Measurements from ENCODE around the gene KDM3B. TPM values are rescaled to one million over a fixed set of nuclear protein-coding genes. Genes with fewer than 3 reads are reported as not detected.

The KDM3B gene
- total and polyA plus RNA-seq, 2 of the 8 experiments (the other 6 are each of a cell fraction or from before 2014, with no cell fraction given), result 27.1 to 78.1 TPM

DNA sequence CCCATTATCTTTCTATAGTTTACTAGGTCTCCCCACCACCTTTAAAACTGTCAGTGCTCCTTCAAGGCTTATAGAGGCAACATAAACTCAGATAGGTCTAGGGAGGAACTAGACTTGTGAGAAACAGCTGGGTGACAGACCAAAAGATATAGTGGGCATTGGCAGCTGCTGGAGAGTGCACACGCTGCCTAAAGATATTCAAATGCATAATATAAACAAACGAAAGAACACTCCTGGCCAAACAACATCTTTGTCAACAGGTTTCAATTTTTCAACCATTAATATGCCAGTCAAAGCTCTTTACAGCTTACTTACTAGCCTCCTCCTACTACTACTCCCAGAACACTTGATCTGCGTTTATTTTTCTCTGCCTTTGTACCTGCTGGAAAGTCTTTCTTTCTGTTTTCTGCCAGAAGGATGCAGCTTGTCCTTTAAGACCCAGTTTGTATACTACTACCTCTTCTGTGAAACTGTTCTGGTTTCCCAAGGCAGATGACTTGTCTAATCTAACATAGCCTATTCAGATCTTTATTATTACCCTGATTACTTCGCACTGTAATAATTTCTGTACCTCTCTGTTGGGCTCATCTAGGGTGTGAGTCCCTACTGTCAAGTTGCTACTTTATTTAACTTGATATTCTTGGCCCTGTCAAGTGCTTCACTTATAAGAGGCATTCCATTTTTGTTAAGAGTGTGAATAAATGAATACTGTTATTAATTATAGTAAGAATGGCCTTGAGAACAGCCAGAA lies 14.3 kb downstream of the KDM3B start:
- Histone ChIP-seq H4K5ac (ENCODE audit: insufficient read length, low read depth, low read length) (no peak overlapping the region), H4K8ac (ENCODE audit: extremely low read depth, insufficient read depth, low read length) (no peak overlapping the region), H3K36me3 (ENCODE audit: control insufficient read depth in 2 of 4, insufficient read depth in 4 of 4, low read length in 3 of 4) (no peaks in the 10 kb centered on the region), H3K9me3 (ENCODE audit: insufficient read depth in 2 of 2, low read depth in 1 of 2, low read length in 1 of 2) (no peaks in the 10 kb centered on the region), H3K79me2 (ENCODE audit: control insufficient read depth in 1 of 2, insufficient read depth in 2 of 2, low read length in 2 of 2) (peaks cover 9 to 87% of the 10 kb centered on the region in 2 experiments), H3K4me3 (ENCODE audit: extremely low read depth in 1 of 4, insufficient read depth in 2 of 4, low read depth in 3 of 4, low read length in 4 of 4) (no peak overlapping the region), H2BK120ac (replicated peaks; ENCODE audit: low read depth, low read length) (no peak overlapping the region), H3K27ac (ENCODE audit: low read depth, low read length) (no peak overlapping the region), H3K23ac (ENCODE audit: insufficient read length) (no peak overlapping the region), H2AFZ (ENCODE audit: low read length) (no peak overlapping the region), H4K20me1 (replicated peaks in 1 of 2; ENCODE audit: control insufficient read depth in 1 of 2, insufficient read depth in 2 of 2, low read length in 2 of 2) (peaks cover 0 to 7% of the 10 kb centered on the region in 2 experiments), H3K4me1 (replicated peaks in 1 of 4; ENCODE audit: control insufficient read depth in 3 of 4, insufficient read depth in 4 of 4, low read length in 3 of 4) (no peaks in the 10 kb centered on the region), H2AK5ac (ENCODE audit: low read depth, low read length) (no peak overlapping the region), H3K23me2 (ENCODE audit: low read depth, low read length) (no peaks in the 10 kb centered on the region), H3K18ac (ENCODE audit: extremely low read depth, low read length) (no peak overlapping the region), H3K4ac (replicated peaks; ENCODE audit: insufficient read length, low read depth, low read length) (no peak overlapping the region), H3K4me2 (ENCODE audit: insufficient read depth in 1 of 2, low read depth in 2 of 2, low read length in 2 of 2) (no peak overlapping the region), H3K9ac (replicated peaks in 1 of 4; ENCODE audit: extremely low read depth in 1 of 4, low read depth in 3 of 4, low read length in 3 of 4) (no peak overlapping the region), H3K27me3 (replicated peaks in 1 of 4; ENCODE audit: control insufficient read depth in 3 of 4, extremely low read depth in 1 of 4, insufficient read depth in 3 of 4, low read length in 3 of 4) (no peaks in the 10 kb centered on the region), H3K56ac (replicated peaks; ENCODE audit: insufficient read length, low read depth, low read length) (no peak overlapping the region), H4K91ac (replicated peaks; ENCODE audit: insufficient read length, low read length) (no peak overlapping the region), H3K14ac (ENCODE audit: insufficient read length) (no peak overlapping the region), H2BK15ac (ENCODE audit: low read length) (no peak overlapping the region), H2BK5ac (ENCODE audit: low read depth, low read length) (no peak overlapping the region), H2BK20ac (ENCODE audit: low read length) (no peak overlapping the region), H2BK12ac (ENCODE audit: low read depth, low read length) (no peak overlapping the region), H3K79me1 (ENCODE audit: low read depth, low read length) (peaks cover 3% of the 10 kb centered on the region; the same call in 1 of the 2 replicates)
- TF ChIP-seq TAF1 (IDR thresholded peaks at IDR 0.05; ENCODE audit: low read depth, low read length) (no peak), BRCA1 (IDR thresholded peaks at IDR 0.05; ENCODE audit: low read depth, low read length) (no peak), KDM5A (IDR thresholded peaks at IDR 0.05; ENCODE audit: low read length) (no peak), KDM4A (IDR thresholded peaks at IDR 0.05; ENCODE audit: low read depth, low read length, severe bottlenecking) (no peak), TAF7 (optimal IDR thresholded peaks at IDR 0.05; ENCODE audit: borderline replicate concordance, low read depth, low read length) (no peak), SIRT6 (IDR thresholded peaks at IDR 0.05; ENCODE audit: low read length) (no peak), EGR1 (IDR thresholded peaks at IDR 0.05; ENCODE audit: borderline replicate concordance, low read depth, low read length) (no peak), MAFK (IDR thresholded peaks at IDR 0.05; ENCODE audit: low read depth, low read length) (no peak), RAD21 (IDR thresholded peaks at IDR 0.05 in 1 of 2, conservative IDR thresholded peaks at IDR 0.05 in 1 of 2; ENCODE audit: low read depth in 2 of 2, low read length in 2 of 2) (no peak)
- ChIA-PET CTCF (ENCODE audit: partially characterized antibody) (interaction anchor here (1.1 kb wide), 1 partner anchor 13 kb away, joined by 6 read pairs; no protein-coding TSS in a partner anchor), POLR2A (ENCODE audit: partially characterized antibody) (interaction anchor here (0.9 to 2.4 kb wide), 3 partner anchors 13 to 29 kb away, joined by 3 to 13 read pairs (median 4); partner anchors contain the start of gene FAM53C)
- no peak for DNase-seq (ENCODE audit: low read depth in 1 of 2, low spot score in 2 of 2)
- no peak for FAIRE-seq
- 83% methylated on average over 4 of the region's 4 CpGs; no CpG with 5 or more reads in 1 of the 2 experiments for WGBS, 2 experiments (ENCODE audit: extremely low coverage in 1 of 2, insufficient coverage in 1 of 2, insufficient read length in 1 of 2, insufficient replicate concordance in 2 of 2, low coverage in 1 of 2, low lambda C conversion rate in 2 of 2, missing lambda C conversion rate in 1 of 2)

Data from H1 (cell line).